Choroid plexus epithelial cell (primary cell): ENCODE measurements around the gene NCSTN.

Experiments
- DNase-seq: peaks from one replicate; pipeline ENCODE4 v3.0.0-alpha.2; 2010; ENCODE audit warnings: low read depth
- H3K4me3 ChIP-seq: 2 replicates; pipeline ENCODE4 v1.5.1; 2011; ENCODE audit warnings: low read depth, mild to moderate bottlenecking, control low read depth, low read length, moderate library complexity
- TF ChIP-seq, protein P1 (sequence below): conservative IDR thresholded peaks from 2 replicates; pipeline ENCODE4 v1.5.1; 2011; ENCODE audit warnings: low read depth, mild to moderate bottlenecking, control low read depth, inconsistent platforms, low read length, moderate library complexity

Gene NCSTN

DNA sequence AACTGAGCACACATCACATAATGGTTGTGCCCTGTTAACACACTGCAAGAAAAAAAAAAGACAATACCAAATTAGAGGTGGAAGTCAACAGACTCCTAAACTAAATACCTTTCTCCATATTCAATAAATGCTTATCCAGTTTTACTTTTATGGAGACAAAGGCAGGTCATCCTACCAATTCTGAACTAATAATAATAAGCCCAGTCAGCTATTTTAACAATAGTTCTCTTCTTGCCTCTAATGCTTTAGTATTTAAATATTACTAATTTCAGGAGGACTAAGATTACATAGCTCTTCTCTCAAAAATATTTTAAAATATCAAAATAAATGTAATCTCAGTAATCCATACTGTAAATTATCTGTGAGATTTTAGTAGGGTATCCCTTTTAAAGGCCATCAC lies 10.7 kb upstream of the NCSTN start:
- H3K4me3 ChIP-seq: no peak overlapping the region
- TF ChIP-seq, protein P1, sequence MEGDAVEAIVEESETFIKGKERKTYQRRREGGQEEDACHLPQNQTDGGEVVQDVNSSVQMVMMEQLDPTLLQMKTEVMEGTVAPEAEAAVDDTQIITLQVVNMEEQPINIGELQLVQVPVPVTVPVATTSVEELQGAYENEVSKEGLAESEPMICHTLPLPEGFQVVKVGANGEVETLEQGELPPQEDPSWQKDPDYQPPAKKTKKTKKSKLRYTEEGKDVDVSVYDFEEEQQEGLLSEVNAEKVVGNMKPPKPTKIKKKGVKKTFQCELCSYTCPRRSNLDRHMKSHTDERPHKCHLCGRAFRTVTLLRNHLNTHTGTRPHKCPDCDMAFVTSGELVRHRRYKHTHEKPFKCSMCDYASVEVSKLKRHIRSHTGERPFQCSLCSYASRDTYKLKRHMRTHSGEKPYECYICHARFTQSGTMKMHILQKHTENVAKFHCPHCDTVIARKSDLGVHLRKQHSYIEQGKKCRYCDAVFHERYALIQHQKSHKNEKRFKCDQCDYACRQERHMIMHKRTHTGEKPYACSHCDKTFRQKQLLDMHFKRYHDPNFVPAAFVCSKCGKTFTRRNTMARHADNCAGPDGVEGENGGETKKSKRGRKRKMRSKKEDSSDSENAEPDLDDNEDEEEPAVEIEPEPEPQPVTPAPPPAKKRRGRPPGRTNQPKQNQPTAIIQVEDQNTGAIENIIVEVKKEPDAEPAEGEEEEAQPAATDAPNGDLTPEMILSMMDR: no peak
- DNase-seq: no peak

DNA sequence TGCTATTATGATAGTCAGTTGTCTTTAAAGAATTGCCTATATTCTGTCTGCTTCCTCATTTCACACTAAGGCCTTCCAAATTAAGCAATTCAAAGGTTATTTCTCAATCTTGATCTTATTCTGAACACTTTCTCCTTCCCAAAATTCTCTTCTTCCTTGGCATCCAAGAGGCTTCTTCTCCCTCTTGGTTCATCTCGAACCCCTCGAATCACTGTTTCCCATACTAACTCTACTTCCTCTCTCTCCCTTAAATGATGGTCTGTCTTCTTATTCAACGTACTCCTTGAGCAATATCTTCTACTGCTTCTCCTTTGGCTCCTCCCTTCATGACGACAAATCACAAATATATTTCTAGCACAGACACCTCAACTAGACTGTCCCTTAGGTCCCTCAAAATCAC lies 4.6 kb upstream of the NCSTN start:
- no peak overlapping the region for H3K4me3 ChIP-seq
- no peak for DNase-seq
- TF ChIP-seq, protein P1: no peak

DNA sequence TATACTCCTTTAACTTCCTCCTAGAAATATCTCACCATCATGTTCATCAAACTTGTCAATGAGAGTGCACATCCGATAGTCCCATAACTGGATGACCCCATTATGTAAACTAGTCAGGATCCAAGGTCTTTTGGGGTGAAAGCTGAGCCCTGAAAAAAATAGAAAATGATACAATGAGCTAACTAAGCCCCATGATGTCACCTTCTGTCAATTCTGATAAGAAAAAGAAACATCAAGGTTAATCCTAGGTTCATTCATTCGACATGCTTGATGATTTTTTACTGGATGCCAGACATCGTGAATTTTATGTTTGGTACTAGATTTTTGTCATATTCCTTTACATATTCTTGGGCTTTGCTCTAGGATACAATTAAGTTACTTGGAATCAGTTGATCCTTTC lies 3.0 kb upstream of the NCSTN start:
- H3K4me3 ChIP-seq: no peak overlapping the region
- DNase-seq: no peak
- TF ChIP-seq, protein P1: no peak

DNA sequence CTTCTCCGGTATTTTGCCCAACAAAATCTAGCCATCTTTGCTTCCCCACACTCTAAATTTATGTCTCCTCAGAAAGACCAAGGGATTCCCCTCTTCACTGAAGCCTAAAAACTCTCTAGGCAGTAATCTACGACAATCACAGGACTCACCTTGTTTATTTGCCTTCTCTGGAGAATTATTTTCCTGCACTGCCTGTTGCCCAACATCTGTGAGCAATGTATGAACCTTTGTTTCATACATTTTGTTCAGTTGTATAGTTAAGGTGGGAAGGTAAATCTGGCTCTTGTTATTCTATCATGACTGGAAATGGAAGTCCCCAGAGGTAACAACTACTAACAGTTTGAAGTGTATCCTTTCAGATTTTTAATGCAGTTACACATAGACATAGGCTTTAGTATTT lies 2.3 kb upstream of the NCSTN start:
- peak overlapping the region; percentile 97 for H3K4me3 ChIP-seq
- DNase-seq: no peak
- TF ChIP-seq, protein P1: no peak

DNA sequence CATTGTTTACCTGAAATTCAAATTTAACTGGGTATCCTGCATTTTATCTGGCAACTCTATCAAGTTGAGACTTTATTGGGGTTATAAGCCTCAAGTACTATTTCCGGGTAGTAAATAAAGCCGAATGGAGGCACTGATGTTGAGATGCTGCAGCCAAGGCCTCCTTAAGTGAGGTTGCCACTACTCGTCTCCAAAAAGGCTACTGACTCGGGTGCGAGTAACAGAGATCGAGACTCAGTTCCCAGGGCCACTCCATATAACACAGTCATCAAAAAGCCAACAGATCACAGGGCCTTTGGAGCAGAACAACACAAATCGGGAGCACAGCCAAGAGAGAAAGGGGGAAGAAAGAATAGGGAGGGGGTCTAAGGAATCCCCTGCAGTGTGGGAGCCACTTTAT lies 657 bp upstream of the NCSTN start:
- TF ChIP-seq, protein P1: no peak
- H3K4me3 ChIP-seq: peak overlapping the region; percentile 97
- peak; percentile 23 for DNase-seq

DNA sequence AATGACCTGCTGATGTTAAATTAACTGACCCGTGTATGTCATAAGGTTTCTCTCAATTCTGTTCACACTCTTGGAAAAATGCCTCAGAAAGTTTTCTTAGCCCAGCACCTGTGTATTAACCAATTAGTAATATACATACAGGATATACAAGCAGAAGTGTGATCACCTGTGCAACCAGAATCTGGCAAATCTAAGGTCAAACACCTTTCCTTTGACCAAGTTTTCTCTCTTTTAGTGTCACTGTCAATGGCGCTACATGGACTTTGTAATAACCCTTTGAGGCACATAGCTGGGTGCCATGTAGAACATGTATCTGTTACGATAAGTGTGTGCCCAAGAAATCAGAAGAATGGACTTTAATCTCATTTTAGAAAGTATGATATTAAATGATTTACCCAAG lies 1.1 kb downstream of the NCSTN start:
- no peak for DNase-seq
- H3K4me3 ChIP-seq: peak overlapping the region; percentile 97
- TF ChIP-seq, protein P1: no peak

DNA sequence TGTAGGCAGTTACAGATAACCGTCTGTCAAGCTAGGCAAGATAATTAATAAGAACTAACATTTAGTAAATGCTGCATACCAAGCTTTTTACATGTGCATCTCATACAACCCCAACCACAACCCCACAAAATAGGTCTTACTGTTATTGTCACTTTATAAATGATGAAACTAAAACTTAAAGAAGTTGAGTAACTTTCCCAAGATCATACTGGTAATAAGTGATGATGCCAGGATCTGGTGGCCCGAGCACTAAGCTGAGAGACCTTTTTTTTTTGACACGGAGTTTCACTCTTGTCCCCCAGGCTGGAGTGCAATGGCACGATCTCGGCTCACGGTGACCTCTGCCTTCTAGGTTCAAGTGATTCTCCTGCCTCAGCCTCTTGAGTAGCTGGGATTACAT lies 1.8 kb downstream of the NCSTN start:
- H3K4me3 ChIP-seq: no peak overlapping the region
- TF ChIP-seq, protein P1: no peak
- no peak for DNase-seq
